Neural cell (in vitro differentiated cells): ENCODE data around the gene ASMT.

Experiments
- EP300 ChIP-seq: fragments of 450-650 bp; conservative IDR thresholded peaks from 2 replicates; pipeline ENCODE4 v1.6.1; 2014; ENCODE audit warnings: antibody characterized with exemption, mild to moderate bottlenecking, moderate library complexity; ENCODE audit not compliant: poor library complexity, severe bottlenecking
- MXI1 ChIP-seq: fragments of 450-650 bp; conservative IDR thresholded peaks from 2 replicates; pipeline ENCODE4 v1.6.1; 2014; ENCODE audit warnings: antibody characterized with exemption, mild to moderate bottlenecking; ENCODE audit not compliant: poor library complexity, severe bottlenecking
- TAF1 ChIP-seq: IDR thresholded peaks from 2 replicates; pipeline ENCODE4 v1.6.1; 2012; ENCODE audit warnings: low read depth
- TF ChIP-seq, protein P1 (sequence below): fragments of 450-650 bp; IDR thresholded peaks from 2 replicates; pipeline ENCODE4 v1.5.1; 2014; ENCODE audit warnings: antibody characterized with exemption, mild to moderate bottlenecking, moderate library complexity; ENCODE audit not compliant: poor library complexity, severe bottlenecking

GRCh38 chrX:1614927-1615326 lies at the start of gene ASMT:
- TF ChIP-seq, protein P1, sequence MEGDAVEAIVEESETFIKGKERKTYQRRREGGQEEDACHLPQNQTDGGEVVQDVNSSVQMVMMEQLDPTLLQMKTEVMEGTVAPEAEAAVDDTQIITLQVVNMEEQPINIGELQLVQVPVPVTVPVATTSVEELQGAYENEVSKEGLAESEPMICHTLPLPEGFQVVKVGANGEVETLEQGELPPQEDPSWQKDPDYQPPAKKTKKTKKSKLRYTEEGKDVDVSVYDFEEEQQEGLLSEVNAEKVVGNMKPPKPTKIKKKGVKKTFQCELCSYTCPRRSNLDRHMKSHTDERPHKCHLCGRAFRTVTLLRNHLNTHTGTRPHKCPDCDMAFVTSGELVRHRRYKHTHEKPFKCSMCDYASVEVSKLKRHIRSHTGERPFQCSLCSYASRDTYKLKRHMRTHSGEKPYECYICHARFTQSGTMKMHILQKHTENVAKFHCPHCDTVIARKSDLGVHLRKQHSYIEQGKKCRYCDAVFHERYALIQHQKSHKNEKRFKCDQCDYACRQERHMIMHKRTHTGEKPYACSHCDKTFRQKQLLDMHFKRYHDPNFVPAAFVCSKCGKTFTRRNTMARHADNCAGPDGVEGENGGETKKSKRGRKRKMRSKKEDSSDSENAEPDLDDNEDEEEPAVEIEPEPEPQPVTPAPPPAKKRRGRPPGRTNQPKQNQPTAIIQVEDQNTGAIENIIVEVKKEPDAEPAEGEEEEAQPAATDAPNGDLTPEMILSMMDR = no peak
- TF ChIP-seq TAF1 (no peak), MXI1 (no peak), EP300 (no peak)
